ENCODE results near the gene CCNYL1. TPM values are rescaled to one million over a fixed set of nuclear protein-coding genes. Genes with fewer than 3 reads are reported as not detected.

Gene CCNYL1
- total RNA-seq, 1 experiment from 2014 or later: 21.8 TPM

GRCh38 chr2:207792244-207792785 lies 80.9 kb downstream of the CCNYL1 start:
- POLR2A ChIA-PET (ENCODE audit: unreplicated experiment): interaction anchor here (0.7 kb wide), 1 partner anchor 628 kb away, joined by 3 read pairs; no protein-coding TSS in a partner anchor
- TF ChIP-seq EZH2 (IDR thresholded peaks at IDR 0.05; ENCODE audit: low read depth): no peak
- TF ChIP-seq, protein P1, sequence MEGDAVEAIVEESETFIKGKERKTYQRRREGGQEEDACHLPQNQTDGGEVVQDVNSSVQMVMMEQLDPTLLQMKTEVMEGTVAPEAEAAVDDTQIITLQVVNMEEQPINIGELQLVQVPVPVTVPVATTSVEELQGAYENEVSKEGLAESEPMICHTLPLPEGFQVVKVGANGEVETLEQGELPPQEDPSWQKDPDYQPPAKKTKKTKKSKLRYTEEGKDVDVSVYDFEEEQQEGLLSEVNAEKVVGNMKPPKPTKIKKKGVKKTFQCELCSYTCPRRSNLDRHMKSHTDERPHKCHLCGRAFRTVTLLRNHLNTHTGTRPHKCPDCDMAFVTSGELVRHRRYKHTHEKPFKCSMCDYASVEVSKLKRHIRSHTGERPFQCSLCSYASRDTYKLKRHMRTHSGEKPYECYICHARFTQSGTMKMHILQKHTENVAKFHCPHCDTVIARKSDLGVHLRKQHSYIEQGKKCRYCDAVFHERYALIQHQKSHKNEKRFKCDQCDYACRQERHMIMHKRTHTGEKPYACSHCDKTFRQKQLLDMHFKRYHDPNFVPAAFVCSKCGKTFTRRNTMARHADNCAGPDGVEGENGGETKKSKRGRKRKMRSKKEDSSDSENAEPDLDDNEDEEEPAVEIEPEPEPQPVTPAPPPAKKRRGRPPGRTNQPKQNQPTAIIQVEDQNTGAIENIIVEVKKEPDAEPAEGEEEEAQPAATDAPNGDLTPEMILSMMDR (conservative IDR thresholded peaks at IDR 0.05): no peak
- Histone ChIP-seq H3K27me3 (ENCODE audit: insufficient read depth, low read depth) (no peaks in the 10 kb centered on the region), H3K79me2 (ENCODE audit: low read depth) (no peaks in the 10 kb centered on the region), H3K36me3 (ENCODE audit: low read depth) (no peaks in the 10 kb centered on the region), H3F3A (ENCODE audit: insufficient read depth, low read depth) (peaks cover 11% of the 10 kb centered on the region), H3K4me1 (replicated peaks; ENCODE audit: insufficient read depth) (peaks cover 20% of the 10 kb centered on the region), H3K9me3 (ENCODE audit: insufficient read depth, low read depth) (no peaks in the 10 kb centered on the region), H3K4me2 (peak overlapping the region; percentile 56), H2AFZ (peak overlapping the region; percentile 74), H3K27ac (peak overlapping the region; percentile 69), H3K4me3 (no peak overlapping the region), H3K9me2 (ENCODE audit: insufficient read depth) (no peaks in the 10 kb centered on the region), H4K20me1 (ENCODE audit: insufficient read depth) (no peaks in the 10 kb centered on the region)
- CTCF ChIA-PET: interaction anchor here (0.7 to 0.9 kb wide), 2 partner anchors 19 to 26 kb away, joined by 4 to 14 read pairs; no protein-coding TSS in a partner anchor
- peak; percentile 49 to 75 for DNase-seq
- intact Hi-C loops (cut with micrococcal nuclease; ENCODE audit: unreplicated experiment): loop anchor here (5.0 kb wide), 1 partner anchor 55 kb away; no protein-coding TSS in a partner anchor
- TSS peak; percentile 95 for BruUV-seq (replicated peaks)

- Histone ChIP-seq H3F3A (ENCODE audit: insufficient read depth, low read depth) (peaks cover 18% of the 10 kb centered on the region), H3K4me1 (replicated peaks; ENCODE audit: insufficient read depth) (peaks cover 33% of the 10 kb centered on the region), H3K27ac (peak overlapping the region; percentile 49), H3K79me2 (ENCODE audit: low read depth) (no peaks in the 10 kb centered on the region), H4K20me1 (ENCODE audit: insufficient read depth) (no peaks in the 10 kb centered on the region), H3K36me3 (ENCODE audit: low read depth) (no peaks in the 10 kb centered on the region), H3K27me3 (ENCODE audit: insufficient read depth, low read depth) (no peaks in the 10 kb centered on the region), H3K9me2 (ENCODE audit: insufficient read depth) (no peaks in the 10 kb centered on the region), H3K4me2 (peak overlapping the region; percentile 54), H3K4me3 (no peak overlapping the region), H3K9me3 (ENCODE audit: insufficient read depth, low read depth) (no peaks in the 10 kb centered on the region), H2AFZ (0 out of 2 replicates have a peak overlapping the region, but pooled peaks have one; percentile 55)
- no TSS peak for BruUV-seq (replicated peaks)
- intact Hi-C loops (cut with micrococcal nuclease; ENCODE audit: unreplicated experiment): no loop called here
- POLR2A ChIA-PET (ENCODE audit: unreplicated experiment): interaction anchor here (0.5 to 0.6 kb wide), 2 partner anchors 10 to 304 kb away, joined by 3 read pairs; no protein-coding TSS in a partner anchor
- DNase-seq: peak; percentile 37 to 45
- TF ChIP-seq, protein P1 (conservative IDR thresholded peaks at IDR 0.05): no peak
- TF ChIP-seq EZH2 (IDR thresholded peaks at IDR 0.05; ENCODE audit: low read depth): no peak
- CTCF ChIA-PET: no interaction called here
Measured at GRCh38 chr2:207796585-207797350, 85.3 kb downstream of the CCNYL1 start.

GRCh38 chr2:207801259-207801658 lies 89.8 kb downstream of the CCNYL1 start:
- H3K4me2 ChIP-seq: peak overlapping the region; percentile 54
- H3K27ac ChIP-seq: 0 out of 2 replicates have a peak overlapping the region, but pooled peaks have one; percentile 9
- DNase-seq: peak in 1 of 2 experiments; percentile 55
- no peaks in the 10 kb centered on the region for H3K9me3 ChIP-seq (ENCODE audit: insufficient read depth, low read depth)
- no peaks in the 10 kb centered on the region for H3K36me3 ChIP-seq (ENCODE audit: low read depth)
- intact Hi-C loops (cut with micrococcal nuclease; ENCODE audit: unreplicated experiment): no loop called here
- no peaks in the 10 kb centered on the region for H4K20me1 ChIP-seq (ENCODE audit: insufficient read depth)
- no peaks in the 10 kb centered on the region for H3K79me2 ChIP-seq (ENCODE audit: low read depth)
- peaks cover 17% of the 10 kb centered on the region for H3F3A ChIP-seq (ENCODE audit: insufficient read depth, low read depth)
- ChIA-PET CTCF (interaction anchor here (0.5 kb wide), 2 partner anchors 29 to 239 kb away, joined by 4 to 6 read pairs; no protein-coding TSS in a partner anchor), POLR2A (ENCODE audit: unreplicated experiment) (interaction anchor here (0.6 kb wide), 1 partner anchor 46 kb away, joined by 4 read pairs; no protein-coding TSS in a partner anchor)
- H3K4me1 ChIP-seq (replicated peaks; ENCODE audit: insufficient read depth): peaks cover 35% of the 10 kb centered on the region
- H3K4me3 ChIP-seq: no peak overlapping the region
- no peaks in the 10 kb centered on the region for H3K27me3 ChIP-seq (ENCODE audit: insufficient read depth, low read depth)
- H3K9me2 ChIP-seq (ENCODE audit: insufficient read depth): no peaks in the 10 kb centered on the region
- 0 out of 2 replicates have a peak overlapping the region, but pooled peaks have one; percentile 13 for H2AFZ ChIP-seq
- BruUV-seq (replicated peaks): no TSS peak
- TF ChIP-seq EZH2 (IDR thresholded peaks at IDR 0.05; ENCODE audit: low read depth): no peak
- TF ChIP-seq, protein P1 (conservative IDR thresholded peaks at IDR 0.05): no peak

Measured in PC-9 (cell line).